Epithelial cell of proximal tubule (primary cell): Measurements from ENCODE around the gene SCAPER. TPM values are rescaled to one million over a fixed set of nuclear protein-coding genes. Genes with fewer than 3 reads are reported as not detected.
A peak's percentile ranks its signal among the peaks of the same experiment; 100 is the strongest.

Experiments used
- DNase-seq: peaks from one replicate; pipeline ENCODE4 v3.0.0-alpha.2; 2011; ENCODE audit warnings: low read depth
- H3K4me3 ChIP-seq: 2 replicates; pipeline ENCODE4 v1.5.1; 2011; ENCODE audit warnings: low read depth, mild to moderate bottlenecking, low read length
- total RNA-seq: library from RNA; depleted of rRNA; stranded (reverse); fragments of >200 nt; gene quantifications from 2 replicates; pipeline ENCODE4 v1.2.3, GENCODE V29; 2015
- TF ChIP-seq, protein P1 (sequence below): conservative IDR thresholded peaks from 2 replicates; pipeline ENCODE4 v1.5.1; 2012; ENCODE audit warnings: low read depth, mild to moderate bottlenecking, low read length

Gene SCAPER, protein sequence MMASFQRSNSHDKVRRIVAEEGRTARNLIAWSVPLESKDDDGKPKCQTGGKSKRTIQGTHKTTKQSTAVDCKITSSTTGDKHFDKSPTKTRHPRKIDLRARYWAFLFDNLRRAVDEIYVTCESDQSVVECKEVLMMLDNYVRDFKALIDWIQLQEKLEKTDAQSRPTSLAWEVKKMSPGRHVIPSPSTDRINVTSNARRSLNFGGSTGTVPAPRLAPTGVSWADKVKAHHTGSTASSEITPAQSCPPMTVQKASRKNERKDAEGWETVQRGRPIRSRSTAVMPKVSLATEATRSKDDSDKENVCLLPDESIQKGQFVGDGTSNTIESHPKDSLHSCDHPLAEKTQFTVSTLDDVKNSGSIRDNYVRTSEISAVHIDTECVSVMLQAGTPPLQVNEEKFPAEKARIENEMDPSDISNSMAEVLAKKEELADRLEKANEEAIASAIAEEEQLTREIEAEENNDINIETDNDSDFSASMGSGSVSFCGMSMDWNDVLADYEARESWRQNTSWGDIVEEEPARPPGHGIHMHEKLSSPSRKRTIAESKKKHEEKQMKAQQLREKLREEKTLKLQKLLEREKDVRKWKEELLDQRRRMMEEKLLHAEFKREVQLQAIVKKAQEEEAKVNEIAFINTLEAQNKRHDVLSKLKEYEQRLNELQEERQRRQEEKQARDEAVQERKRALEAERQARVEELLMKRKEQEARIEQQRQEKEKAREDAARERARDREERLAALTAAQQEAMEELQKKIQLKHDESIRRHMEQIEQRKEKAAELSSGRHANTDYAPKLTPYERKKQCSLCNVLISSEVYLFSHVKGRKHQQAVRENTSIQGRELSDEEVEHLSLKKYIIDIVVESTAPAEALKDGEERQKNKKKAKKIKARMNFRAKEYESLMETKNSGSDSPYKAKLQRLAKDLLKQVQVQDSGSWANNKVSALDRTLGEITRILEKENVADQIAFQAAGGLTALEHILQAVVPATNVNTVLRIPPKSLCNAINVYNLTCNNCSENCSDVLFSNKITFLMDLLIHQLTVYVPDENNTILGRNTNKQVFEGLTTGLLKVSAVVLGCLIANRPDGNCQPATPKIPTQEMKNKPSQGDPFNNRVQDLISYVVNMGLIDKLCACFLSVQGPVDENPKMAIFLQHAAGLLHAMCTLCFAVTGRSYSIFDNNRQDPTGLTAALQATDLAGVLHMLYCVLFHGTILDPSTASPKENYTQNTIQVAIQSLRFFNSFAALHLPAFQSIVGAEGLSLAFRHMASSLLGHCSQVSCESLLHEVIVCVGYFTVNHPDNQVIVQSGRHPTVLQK (N-terminal part only)
- total RNA-seq = 5.4 and 13.3 TPM in 2 replicates

GRCh38 chr15:76905013-76905839 lies at the start of gene SCAPER:
SCAPER (minus strand) TSS chr15:76905340; CDS start chr15:76883817, 21,523 bp downstream.
- peak within 1 kb of the TSS; percentile 85 for H3K4me3 ChIP-seq
- peak; percentile 20 for DNase-seq
- TF ChIP-seq, protein P1, sequence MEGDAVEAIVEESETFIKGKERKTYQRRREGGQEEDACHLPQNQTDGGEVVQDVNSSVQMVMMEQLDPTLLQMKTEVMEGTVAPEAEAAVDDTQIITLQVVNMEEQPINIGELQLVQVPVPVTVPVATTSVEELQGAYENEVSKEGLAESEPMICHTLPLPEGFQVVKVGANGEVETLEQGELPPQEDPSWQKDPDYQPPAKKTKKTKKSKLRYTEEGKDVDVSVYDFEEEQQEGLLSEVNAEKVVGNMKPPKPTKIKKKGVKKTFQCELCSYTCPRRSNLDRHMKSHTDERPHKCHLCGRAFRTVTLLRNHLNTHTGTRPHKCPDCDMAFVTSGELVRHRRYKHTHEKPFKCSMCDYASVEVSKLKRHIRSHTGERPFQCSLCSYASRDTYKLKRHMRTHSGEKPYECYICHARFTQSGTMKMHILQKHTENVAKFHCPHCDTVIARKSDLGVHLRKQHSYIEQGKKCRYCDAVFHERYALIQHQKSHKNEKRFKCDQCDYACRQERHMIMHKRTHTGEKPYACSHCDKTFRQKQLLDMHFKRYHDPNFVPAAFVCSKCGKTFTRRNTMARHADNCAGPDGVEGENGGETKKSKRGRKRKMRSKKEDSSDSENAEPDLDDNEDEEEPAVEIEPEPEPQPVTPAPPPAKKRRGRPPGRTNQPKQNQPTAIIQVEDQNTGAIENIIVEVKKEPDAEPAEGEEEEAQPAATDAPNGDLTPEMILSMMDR = no peak

GRCh38 chr15:76954744-76955143 lies 49.6 kb upstream of the SCAPER start:
- TF ChIP-seq, protein P1 = no peak
- no peak for DNase-seq
- H3K4me3 ChIP-seq = no peak overlapping the region

DNA sequence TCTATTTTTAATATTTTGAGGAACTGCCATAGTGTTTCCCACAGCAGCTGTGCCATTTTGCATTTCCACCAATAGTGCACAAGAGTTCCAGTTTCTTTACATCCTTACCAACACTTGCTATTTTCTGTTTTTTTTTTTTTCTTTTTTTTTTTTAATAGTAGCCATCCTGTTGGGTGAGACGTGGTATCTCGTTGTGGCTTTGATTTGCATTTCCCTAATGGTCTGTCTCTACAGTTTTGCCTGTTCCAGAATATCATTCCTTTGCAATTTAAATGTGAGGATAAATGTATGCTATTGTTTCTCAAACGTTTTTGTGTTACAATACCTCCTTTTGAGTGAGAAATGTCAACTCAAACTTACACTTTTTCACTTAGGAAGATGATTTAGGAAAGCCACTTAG lies 48.8 kb upstream of the SCAPER start:
- no peak overlapping the region for H3K4me3 ChIP-seq
- TF ChIP-seq, protein P1 = no peak

DNA sequence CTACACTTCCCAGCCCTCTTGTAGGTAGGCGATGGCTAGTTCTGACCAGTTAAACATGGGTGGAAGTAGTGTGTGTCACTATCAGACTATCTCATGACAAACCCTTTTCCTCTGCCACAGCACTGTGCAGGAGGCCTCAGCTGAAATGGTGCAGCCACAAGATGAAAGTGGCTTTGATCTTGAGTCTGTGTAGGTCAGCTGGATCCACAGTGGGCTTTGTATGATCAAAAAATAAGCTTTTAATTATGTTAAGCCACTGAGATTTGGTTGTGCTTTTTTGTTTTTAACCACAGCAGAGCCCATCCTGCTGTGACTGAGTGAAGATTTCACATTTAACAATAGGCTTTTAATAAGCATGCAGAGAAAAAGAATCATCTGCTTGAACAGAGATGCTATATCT lies 46.1 kb upstream of the SCAPER start:
- no peak for DNase-seq
- TF ChIP-seq, protein P1 = no peak
- no peak overlapping the region for H3K4me3 ChIP-seq

More for the DNA sequence above, 48.8 kb upstream of the SCAPER start:
- no peak for DNase-seq

GRCh38 chr15:76947454-76947853 lies 42.3 kb upstream of the SCAPER start:
- TF ChIP-seq, protein P1 = no peak
- H3K4me3 ChIP-seq = no peak overlapping the region
- DNase-seq = no peak
